Lung (tissue), 12 donors: ENCODE measurements around the gene ZEB2. TPM values are rescaled to one million over a fixed set of nuclear protein-coding genes. Genes with fewer than 3 reads are reported as not detected.

Experiments used
- ATAC-seq: fragments of 200-7000 bp; cut with Tn5 transposase; one replicate; pipeline ENCODE4 v1.9.1; 2020; ENCODE audit warnings: moderate number of reproducible peaks; ENCODE audit not compliant: insufficient read depth, low FRiP score
- DNase-seq, 3 donors: peaks; one replicate each; pipeline ENCODE4 v3.0.0-alpha.2; 2013 to 2017
- H3K27ac ChIP-seq, 2 donors: one replicate each; pipeline ENCODE4 v1.5.1; 2013; ENCODE audit warnings: mild to moderate bottlenecking in 2 of 2, moderate library complexity in 2 of 2, control low read depth in 1 of 2, inconsistent platforms in 1 of 2, low read depth in 1 of 2, low read length in 1 of 2
- H3K27me3 ChIP-seq, 3 donors: one replicate each; pipeline ENCODE4 v1.5.1; 2013; ENCODE audit warnings: low read length in 2 of 3; ENCODE audit not compliant: control insufficient read depth in 3 of 3, insufficient read depth in 3 of 3
- H3K36me3 ChIP-seq, 4 donors: one replicate each; pipeline ENCODE4 v1.5.1; 2013; ENCODE audit warnings: low read length in 4 of 4, mild to moderate bottlenecking in 1 of 4, moderate library complexity in 1 of 4; ENCODE audit not compliant: control insufficient read depth in 4 of 4, insufficient read depth in 4 of 4
- H3K4me1 ChIP-seq, 5 donors: one replicate each; pipeline ENCODE4 v1.5.1; 2013; ENCODE audit warnings: low read length in 5 of 5, mild to moderate bottlenecking in 2 of 5, moderate library complexity in 1 of 5; ENCODE audit not compliant: control insufficient read depth in 5 of 5, insufficient read depth in 5 of 5
- H3K4me3 ChIP-seq: one replicate; pipeline ENCODE4 v1.5.1; 2013; ENCODE audit warnings: mild to moderate bottlenecking, control low read depth, moderate library complexity
- H3K9ac ChIP-seq, 2 donors: one replicate each; pipeline ENCODE4 v1.5.1; 2013; ENCODE audit warnings: low read length in 2 of 2, control low read depth in 1 of 2; ENCODE audit not compliant: insufficient read depth in 1 of 2
- H3K9me3 ChIP-seq, 4 donors: one replicate each; pipeline ENCODE4 v1.5.1; 2013; ENCODE audit warnings: low read length in 3 of 4, mild to moderate bottlenecking in 1 of 4, moderate library complexity in 1 of 4; ENCODE audit not compliant: control insufficient read depth in 4 of 4, insufficient read depth in 3 of 4
- CTCF ChIP-seq: IDR thresholded peaks from 2 replicates; pipeline ENCODE4 v1.5.1; 2012; ENCODE audit warnings: mild to moderate bottlenecking; ENCODE audit errors: control extremely low read depth, extremely low read depth
- WGBS, 2 donors: extraction: QIAGEN DNeasy Blood & Tissue Kit; methylation state at CpG; one replicate each; pipeline ENCODE4 v1.1.7; 2013; 5-methylcytosine and 5-hydroxymethylcytosine counted together
- polyA plus RNA-seq, 2 donors: library from polyadenylated mRNA; stranded (reverse); fragments of 200-250 nt; gene quantifications; one replicate each; pipeline ENCODE4 v1.2.1, GENCODE V29; 2013
- total RNA-seq, 2 donors: library from RNA; depleted of rRNA in 1 of 2; stranded (reverse); fragments of >200 nt in 1 of 2; gene quantifications; one replicate each; pipeline ENCODE4 v1.2.1, GENCODE V29; 2014 to 2021
- donor health status: control.
- donor health status: control.
- donor health status: Bipolar disorder and iron deficiency.
- donor health status: healthy.
- donor health status: DM: yes; HTN: yes; CAD: no.

Gene ZEB2
- total and polyA plus RNA-seq, 4 donors: 27.0 to 332 (median 127) TPM

GRCh38 chr2:144490017-144490416, 29.9 kb downstream of the ZEB2 start:
- peaks cover 0 to 31% (median 13%) of the 10 kb centered on the region in 4 donors for H3K36me3 ChIP-seq
- H3K27me3 ChIP-seq: no peaks in the 10 kb centered on the region
- no peaks in the 10 kb centered on the region for H3K9me3 ChIP-seq
- DNase-seq (no peak), ATAC-seq (no peak)
- H3K9ac ChIP-seq: no peak overlapping the region
- H3K27ac ChIP-seq: no peak overlapping the region
- no peak overlapping the region for H3K4me3 ChIP-seq
- TF ChIP-seq CTCF: no peak
- H3K4me1 ChIP-seq: peaks cover 0 to 42% (median 16%) of the 10 kb centered on the region in 5 donors

- no peak overlapping the region for H3K4me3 ChIP-seq
Observed at GRCh38 chr2:144489315-144489916, 30.5 kb downstream of the ZEB2 start.

GRCh38 chr2:144484201-144484948, 35.5 kb downstream of the ZEB2 start:
- Histone ChIP-seq H3K27ac (peak overlapping the region in 1 of 2 donors; percentile 52), H3K4me1 (peaks cover 6 to 76% (median 30%) of the 10 kb centered on the region in 5 donors), H3K27me3 (no peaks in the 10 kb centered on the region), H3K4me3 (no peak overlapping the region), H3K9me3 (no peaks in the 10 kb centered on the region), H3K36me3 (peaks cover 0 to 16% (median 5%) of the 10 kb centered on the region in 4 donors), H3K9ac (no peak overlapping the region)
- no peak for TF ChIP-seq CTCF
- ATAC-seq (no peak), DNase-seq (no peak)
- 64 to 74% methylated on average over 5 of the region's 5 CpGs for WGBS, 2 donors

More at GRCh38 chr2:144489315-144489916, 30.5 kb downstream of the ZEB2 start:
- DNase-seq (peak in 1 of 3 donors; percentile 57), ATAC-seq (no peak)
- Histone ChIP-seq H3K36me3 (peaks cover 0 to 29% (median 15%) of the 10 kb centered on the region in 4 donors), H3K27ac (no peak overlapping the region), H3K9me3 (no peaks in the 10 kb centered on the region), H3K4me1 (peaks cover 2 to 42% (median 19%) of the 10 kb centered on the region in 5 donors), H3K9ac (peak overlapping the region in 1 of 2 donors; percentile 52), H3K27me3 (no peaks in the 10 kb centered on the region)
- TF ChIP-seq CTCF: no peak
- 63 to 72% methylated on average over 10 of the region's 10 CpGs for WGBS, 2 donors
